Measurements from ENCODE around the gene ST6GALNAC1. TPM values are rescaled to one million over a fixed set of nuclear protein-coding genes. Genes with fewer than 3 reads are reported as not detected.

The ST6GALNAC1 gene
- total and polyA plus RNA-seq, 2 of the 8 experiments (the other 6 are each of a cell fraction or from before 2014, with no cell fraction given), result not detected

DNA sequence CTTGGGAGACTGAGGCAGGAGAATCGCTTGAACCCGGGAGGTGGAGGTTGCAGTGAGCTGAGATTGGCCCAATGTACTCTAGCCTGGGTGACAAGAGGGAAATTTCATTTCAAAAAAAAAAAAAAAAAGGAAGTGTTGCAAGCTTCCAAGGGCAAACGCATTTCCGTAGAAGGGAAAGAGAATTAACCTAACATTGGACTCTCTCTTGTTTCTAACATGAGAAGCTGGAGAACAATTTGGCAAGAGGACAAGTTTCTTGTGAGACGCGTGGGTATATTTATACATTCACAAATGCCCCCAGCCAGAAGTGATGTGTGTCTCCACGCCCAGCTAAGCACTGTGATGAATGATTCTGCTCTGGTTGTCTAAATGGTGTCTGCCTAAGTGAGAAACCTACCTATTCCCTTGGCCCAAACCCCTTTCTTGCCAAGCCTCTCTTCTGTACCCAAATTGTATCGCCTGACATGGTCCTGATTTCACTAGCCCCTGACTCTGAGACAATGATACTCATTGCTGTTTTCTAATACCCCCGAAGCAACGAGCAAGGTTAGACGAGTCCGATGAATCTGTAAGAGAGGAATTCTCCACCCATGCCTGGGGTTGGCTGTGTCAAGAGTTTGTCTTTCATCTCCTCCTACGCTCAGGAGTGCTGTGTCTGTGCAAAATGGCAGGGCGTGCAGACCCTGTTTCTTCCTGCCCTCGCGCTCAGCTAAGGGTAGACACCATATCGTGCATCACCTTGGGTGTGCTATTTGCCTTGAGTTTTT lies 43.7 kb downstream of the ST6GALNAC1 start:
- POLR2A ChIA-PET (ENCODE audit: partially characterized antibody), result interaction anchor here (2.2 kb wide), 1 partner anchor 42 kb away, joined by 10 read pairs; no protein-coding TSS in a partner anchor

More for the DNA sequence above, 43.7 kb downstream of the ST6GALNAC1 start:
- Histone ChIP-seq H3K4me1 (replicated peaks in 1 of 4; ENCODE audit: control insufficient read depth in 3 of 4, insufficient read depth in 4 of 4, low read length in 3 of 4) (peaks cover 0 to 7% (median 3%) of the 10 kb centered on the region in 4 experiments; a peak in 3 of 7 replicates), H2BK5ac (ENCODE audit: low read depth, low read length) (no peak overlapping the region), H2BK120ac (replicated peaks; ENCODE audit: low read depth, low read length) (no peak overlapping the region), H3K79me2 (ENCODE audit: control insufficient read depth in 1 of 2, insufficient read depth in 2 of 2, low read length in 2 of 2) (no peaks in the 10 kb centered on the region), H3K18ac (ENCODE audit: extremely low read depth, low read length) (no peak overlapping the region), H3K4ac (replicated peaks; ENCODE audit: insufficient read length, low read depth, low read length) (no peak overlapping the region), H2BK12ac (ENCODE audit: low read depth, low read length) (no peak overlapping the region), H4K5ac (ENCODE audit: insufficient read length, low read depth, low read length) (no peak overlapping the region), H3K27ac (ENCODE audit: low read depth, low read length) (no peak overlapping the region), H3K9me3 (ENCODE audit: insufficient read depth in 2 of 2, low read depth in 1 of 2, low read length in 1 of 2) (no peaks in the 10 kb centered on the region), H3K27me3 (replicated peaks in 1 of 4; ENCODE audit: control insufficient read depth in 3 of 4, extremely low read depth in 1 of 4, insufficient read depth in 3 of 4, low read length in 3 of 4) (no peaks in the 10 kb centered on the region; a peak in 2 of 7 replicates), H3K23ac (ENCODE audit: insufficient read length) (no peak overlapping the region), H4K91ac (replicated peaks; ENCODE audit: insufficient read length, low read length) (no peak overlapping the region), H3K36me3 (ENCODE audit: control insufficient read depth in 2 of 4, insufficient read depth in 4 of 4, low read length in 3 of 4) (no peaks in the 10 kb centered on the region), H3K56ac (replicated peaks; ENCODE audit: insufficient read length, low read depth, low read length) (no peak overlapping the region), H3K4me3 (ENCODE audit: extremely low read depth in 1 of 4, insufficient read depth in 2 of 4, low read depth in 3 of 4, low read length in 4 of 4) (no peak overlapping the region), H2BK15ac (ENCODE audit: low read length) (no peak overlapping the region), H2AK5ac (ENCODE audit: low read depth, low read length) (no peak overlapping the region), H3K79me1 (ENCODE audit: low read depth, low read length) (no peaks in the 10 kb centered on the region), H4K20me1 (replicated peaks in 1 of 2; ENCODE audit: control insufficient read depth in 1 of 2, insufficient read depth in 2 of 2, low read length in 2 of 2) (no peaks in the 10 kb centered on the region), H2AFZ (ENCODE audit: low read length) (no peak overlapping the region), H3K9ac (replicated peaks in 1 of 4; ENCODE audit: extremely low read depth in 1 of 4, low read depth in 3 of 4, low read length in 3 of 4) (no peak overlapping the region), H3K14ac (ENCODE audit: insufficient read length) (no peak overlapping the region), H3K4me2 (ENCODE audit: insufficient read depth in 1 of 2, low read depth in 2 of 2, low read length in 2 of 2) (no peak overlapping the region), H3K23me2 (ENCODE audit: low read depth, low read length) (no peaks in the 10 kb centered on the region), H4K8ac (ENCODE audit: extremely low read depth, insufficient read depth, low read length) (no peak overlapping the region), H2BK20ac (ENCODE audit: low read length) (no peak overlapping the region)
- no peak for DNase-seq (ENCODE audit: low read depth in 1 of 2, low spot score in 2 of 2)
- WGBS, 2 experiments (ENCODE audit: extremely low coverage in 1 of 2, insufficient coverage in 1 of 2, insufficient read length in 1 of 2, insufficient replicate concordance in 2 of 2, low coverage in 1 of 2, low lambda C conversion rate in 2 of 2, missing lambda C conversion rate in 1 of 2), result 91% methylated on average over 17 of the region's 17 CpGs; no CpG with 5 or more reads in 1 of the 2 experiments
- CTCF ChIA-PET (ENCODE audit: partially characterized antibody), result interaction anchor here (0.6 to 5.3 kb wide), 8 partner anchors 10 to 1550 kb away, joined by 3 to 35 read pairs (median 7); no protein-coding TSS in a partner anchor
- no peak for TF ChIP-seq TCF12 (IDR thresholded peaks at IDR 0.05; ENCODE audit: low read depth, low read length)
- no peak for TF ChIP-seq BRCA1 (IDR thresholded peaks at IDR 0.05; ENCODE audit: low read depth, low read length)
- TF ChIP-seq POLR2A (IDR thresholded peaks at IDR 0.05; ENCODE audit: control extremely low read depth in 1 of 2, low read depth in 2 of 2, low read length in 2 of 2), result no peak
- no peak for FAIRE-seq
